ENCODE measurements around the gene DRD2. TPM values are rescaled to one million over a fixed set of nuclear protein-coding genes. Genes with fewer than 3 reads are reported as not detected.

Gene DRD2
- total RNA-seq, 1 donor = not detected

DNA sequence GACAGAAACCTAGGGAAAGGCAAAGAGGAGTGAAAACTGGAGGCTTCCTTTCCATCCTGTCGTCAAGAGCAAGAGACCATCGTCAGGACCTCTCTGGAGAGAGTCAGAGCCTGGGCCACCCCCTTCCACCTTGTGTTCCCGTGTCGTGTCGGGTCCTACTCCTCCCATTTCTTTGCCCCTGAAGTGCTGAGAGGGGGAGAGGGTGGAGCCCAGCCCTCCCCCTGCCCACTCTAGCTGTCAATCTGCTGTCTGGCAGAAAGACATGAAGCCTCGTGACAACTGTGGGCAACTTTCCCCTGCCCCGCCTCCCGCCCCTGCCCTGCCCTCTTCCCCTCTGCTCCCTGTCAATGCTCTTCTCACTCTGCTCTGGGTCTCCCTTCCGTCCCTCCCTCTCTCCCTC is 67.0 kb downstream of the DRD2 start:
- TF ChIP-seq, protein P1, sequence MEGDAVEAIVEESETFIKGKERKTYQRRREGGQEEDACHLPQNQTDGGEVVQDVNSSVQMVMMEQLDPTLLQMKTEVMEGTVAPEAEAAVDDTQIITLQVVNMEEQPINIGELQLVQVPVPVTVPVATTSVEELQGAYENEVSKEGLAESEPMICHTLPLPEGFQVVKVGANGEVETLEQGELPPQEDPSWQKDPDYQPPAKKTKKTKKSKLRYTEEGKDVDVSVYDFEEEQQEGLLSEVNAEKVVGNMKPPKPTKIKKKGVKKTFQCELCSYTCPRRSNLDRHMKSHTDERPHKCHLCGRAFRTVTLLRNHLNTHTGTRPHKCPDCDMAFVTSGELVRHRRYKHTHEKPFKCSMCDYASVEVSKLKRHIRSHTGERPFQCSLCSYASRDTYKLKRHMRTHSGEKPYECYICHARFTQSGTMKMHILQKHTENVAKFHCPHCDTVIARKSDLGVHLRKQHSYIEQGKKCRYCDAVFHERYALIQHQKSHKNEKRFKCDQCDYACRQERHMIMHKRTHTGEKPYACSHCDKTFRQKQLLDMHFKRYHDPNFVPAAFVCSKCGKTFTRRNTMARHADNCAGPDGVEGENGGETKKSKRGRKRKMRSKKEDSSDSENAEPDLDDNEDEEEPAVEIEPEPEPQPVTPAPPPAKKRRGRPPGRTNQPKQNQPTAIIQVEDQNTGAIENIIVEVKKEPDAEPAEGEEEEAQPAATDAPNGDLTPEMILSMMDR (IDR thresholded peaks at IDR 0.05; ENCODE audit: insufficient read depth, low read depth, low read length) = no peak
- H3K4me3 ChIP-seq (ENCODE audit: low read depth, low read length) = no peak overlapping the region
- DNase-seq (ENCODE audit: low read depth) = no peak

DNA sequence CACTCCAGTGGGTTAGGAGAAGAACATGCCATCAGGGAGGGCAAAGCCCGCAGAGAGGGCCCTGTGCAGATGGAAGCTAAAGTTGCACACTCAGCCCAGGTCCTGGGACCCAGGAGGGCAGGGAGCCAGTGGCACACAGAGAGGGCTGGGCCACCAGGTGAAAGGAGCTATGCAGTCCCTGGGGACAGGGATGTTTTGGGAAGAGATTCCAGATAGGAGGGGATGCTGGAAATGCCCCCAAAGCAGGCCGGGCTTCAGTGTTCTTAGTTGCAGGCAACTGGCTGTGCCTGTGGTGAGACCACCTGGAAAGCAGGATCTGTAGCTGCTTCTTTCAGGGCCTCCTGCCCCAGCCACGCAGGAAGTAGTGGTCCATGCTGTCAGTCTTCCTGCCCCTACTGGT is 68.0 kb downstream of the DRD2 start:
- no peak overlapping the region for H3K4me3 ChIP-seq (ENCODE audit: low read depth, low read length)
- no peak for DNase-seq (ENCODE audit: low read depth)
- TF ChIP-seq, protein P1 (IDR thresholded peaks at IDR 0.05; ENCODE audit: insufficient read depth, low read depth, low read length) = no peak

DNA sequence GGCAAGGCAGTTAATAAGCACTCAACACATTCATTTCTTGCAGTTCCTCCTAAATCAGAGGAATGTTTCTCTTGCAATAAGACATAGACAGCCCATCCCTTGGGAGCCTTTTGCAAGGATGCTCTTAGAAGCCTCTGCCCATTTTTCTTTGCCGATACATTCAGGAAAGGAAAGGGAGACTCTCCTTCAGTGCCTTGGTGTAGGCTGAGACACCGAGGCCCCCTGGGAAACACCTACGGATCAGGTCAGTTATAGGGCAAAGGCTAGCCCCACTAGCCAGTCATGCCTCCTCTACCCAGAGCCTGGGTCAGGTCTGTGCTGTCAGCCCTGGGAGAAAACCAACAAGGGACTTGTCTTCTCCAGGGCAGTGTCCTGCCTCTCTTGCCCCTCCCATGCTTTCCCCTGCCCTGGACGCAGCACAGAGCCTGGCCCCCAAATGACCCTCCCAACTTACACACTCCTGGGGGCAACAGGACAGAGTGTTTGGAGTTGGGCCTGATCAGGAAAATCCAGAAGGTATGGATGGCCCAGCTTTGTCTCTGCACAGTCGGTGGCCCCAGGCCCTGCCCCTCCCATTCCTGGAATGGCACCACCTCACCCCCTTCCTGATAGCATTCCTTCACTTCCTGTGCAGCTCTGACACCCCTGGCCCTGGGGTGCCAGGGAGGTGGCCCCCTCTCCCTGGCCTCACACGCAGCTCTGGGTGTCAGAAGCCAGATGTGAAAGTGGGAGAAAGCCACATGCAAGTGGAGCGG is 69.3 kb downstream of the DRD2 start:
- H3K4me3 ChIP-seq (ENCODE audit: low read depth, low read length) = no peak overlapping the region
- DNase-seq (ENCODE audit: low read depth) = no peak

DNA sequence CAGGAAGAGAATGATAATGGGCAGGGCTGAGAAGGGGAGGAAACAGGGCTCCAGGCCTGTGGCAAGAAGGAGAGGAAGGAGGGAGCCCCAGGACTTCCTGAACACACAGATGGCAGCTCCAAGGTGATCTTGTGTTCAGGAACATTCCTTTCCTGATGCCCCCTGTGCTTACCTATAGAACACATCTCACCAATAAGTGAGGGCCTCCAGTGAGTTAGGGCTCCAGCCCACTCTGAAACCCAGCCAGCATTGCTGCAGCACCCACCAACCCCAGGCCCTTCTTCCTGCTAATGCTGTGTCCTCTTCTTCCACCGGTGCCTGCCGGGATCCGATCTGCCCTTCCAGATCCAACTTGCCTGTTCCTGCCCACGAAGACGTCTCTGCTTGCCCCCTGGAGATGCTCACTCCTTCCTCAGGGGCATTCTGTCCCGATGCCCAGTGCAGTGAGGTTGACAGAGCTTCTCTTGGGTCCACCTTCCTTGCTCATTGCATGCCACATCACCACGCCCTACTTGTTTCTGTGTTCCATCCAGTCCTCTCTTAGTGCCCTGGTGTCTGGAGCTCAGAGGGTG is 70.3 kb downstream of the DRD2 start:
- TF ChIP-seq, protein P1 (IDR thresholded peaks at IDR 0.05; ENCODE audit: insufficient read depth, low read depth, low read length) = no peak
- DNase-seq (ENCODE audit: low read depth) = no peak
- H3K4me3 ChIP-seq (ENCODE audit: low read depth, low read length) = no peak overlapping the region

More for the DNA sequence above, 69.3 kb downstream of the DRD2 start:
- TF ChIP-seq, protein P1 (IDR thresholded peaks at IDR 0.05; ENCODE audit: insufficient read depth, low read depth, low read length) = no peak

DNA sequence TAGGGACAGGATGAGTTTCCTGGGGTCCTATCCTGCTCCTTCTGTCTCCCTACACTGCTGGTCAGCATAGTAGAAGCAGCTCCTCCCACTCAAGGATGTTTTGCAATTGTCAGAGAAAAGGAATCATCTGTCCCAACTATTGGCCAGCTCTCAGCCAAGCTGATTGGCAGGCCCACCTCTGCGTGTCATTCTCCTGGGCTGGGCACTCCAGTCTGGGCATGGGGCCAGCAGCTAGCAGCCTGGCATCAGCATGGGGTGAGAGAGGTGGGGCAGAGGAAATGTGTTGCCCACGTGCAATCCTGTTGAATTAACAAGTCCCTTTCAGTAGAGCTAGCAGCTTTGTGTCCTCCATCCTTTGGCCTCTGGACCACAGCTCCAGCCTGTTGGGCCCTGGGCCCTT is 73.5 kb downstream of the DRD2 start:
- H3K4me3 ChIP-seq (ENCODE audit: low read depth, low read length) = no peak overlapping the region
- no peak for DNase-seq (ENCODE audit: low read depth)
- TF ChIP-seq, protein P1 (IDR thresholded peaks at IDR 0.05; ENCODE audit: insufficient read depth, low read depth, low read length) = no peak

DNA sequence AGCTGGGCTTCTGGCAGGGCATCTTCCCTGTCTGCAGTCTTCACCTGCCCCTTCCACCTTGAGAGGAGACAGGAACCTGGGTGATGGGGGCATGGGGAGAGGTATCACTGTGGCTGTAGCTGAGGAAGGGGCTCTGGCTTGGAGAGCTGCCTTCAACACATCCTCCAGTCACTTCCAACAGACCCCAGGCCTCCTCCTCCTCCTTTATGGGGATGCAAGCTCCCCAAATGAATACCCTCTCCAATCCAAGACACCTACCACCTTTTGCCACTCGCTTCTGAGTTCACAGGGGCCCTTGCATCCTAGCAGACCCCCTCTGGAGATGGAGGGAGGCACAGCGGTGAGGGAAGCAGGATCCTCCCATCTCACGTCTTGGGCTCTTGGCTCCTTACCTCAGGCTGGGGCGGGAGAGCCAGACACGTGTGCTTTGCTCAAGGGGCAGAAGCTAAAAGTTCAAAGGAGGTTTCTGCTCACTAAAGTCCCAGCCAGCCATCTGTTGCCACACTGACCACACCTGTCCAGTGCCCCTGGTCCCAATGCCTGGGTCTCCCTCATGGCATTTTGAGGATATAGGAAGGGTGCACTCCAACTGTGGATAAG is 74.5 kb downstream of the DRD2 start:
- H3K4me3 ChIP-seq (ENCODE audit: low read depth, low read length) = no peak overlapping the region
- TF ChIP-seq, protein P1 (IDR thresholded peaks at IDR 0.05; ENCODE audit: insufficient read depth, low read depth, low read length) = no peak
- DNase-seq (ENCODE audit: low read depth) = no peak
